HepG2 (cell line): ENCODE data around the gene PRSS22. TPM values are rescaled to one million over a fixed set of nuclear protein-coding genes. Genes with fewer than 3 reads are reported as not detected.

Experiments
- ATAC-seq: fragments of 200-7000 bp; cut with Tn5 transposase; 3 replicates; pipeline ENCODE4 v1.9.1; 2020; ENCODE audit warnings: mild to moderate bottlenecking, moderate library complexity
- BruUV-seq: library from RNA; stranded (reverse); fragments of 400-500 nt; replicated peaks from 2 replicates; lab custom pipeline; 2021; lab: Mats Ljungman, UMichigan
- CTCF ChIA-PET: fragments of 300-600 bp; formaldehyde crosslinking; extraction: SDS; loops from one replicate; lab custom pipeline; 2021; ENCODE audit warnings: low total read pairs, inconsistent platforms, low intra/inter-chr PET ratio; lab: Yijun Ruan, JAX
- POLR2A ChIA-PET: fragments of 350-600 bp; sonication (Branson Sonifier 250); formaldehyde crosslinking; loops from one replicate; lab custom pipeline; 2020; ENCODE audit warnings: antibody characterized with exemption, inconsistent platforms; lab: Yijun Ruan, JAX
- DNase-seq: peaks from one replicate; pipeline ENCODE4 v3.0.0-alpha.2; 2015; ENCODE audit warnings: low spot score
- FAIRE-seq: peaks from 3 replicates; lab custom pipeline; 2011; peaks lifted over from hg19 to GRCh38; lab: Jason Lieb, UNC
- H2AFZ ChIP-seq: one replicate; pipeline ENCODE4 v1.6.1; 2011; ENCODE audit warnings: low read length, inconsistent platforms
- H3K27ac ChIP-seq: fragments of 300-600 bp; 3 replicates; pipeline ENCODE4 v1.8.0; 2011; ENCODE audit warnings: mixed run types, mild to moderate bottlenecking, mixed read lengths, low read length, inconsistent platforms; ENCODE audit not compliant: insufficient read depth; ENCODE audit errors: extremely low read length
- H3K27me3 ChIP-seq, 2 experiments: fragments of 200-600 bp in 1 of 2; 2 replicates in 1 of 2; 3 replicates in 1 of 2; pipeline versions ENCODE4 v1.6.0 to v1.8.0; 2011; ENCODE audit warnings: low read length in 2 of 2, mild to moderate bottlenecking in 2 of 2, moderate library complexity in 2 of 2, inconsistent platforms in 1 of 2; ENCODE audit not compliant: insufficient read depth in 2 of 2, control insufficient read depth in 1 of 2
- H3K36me3 ChIP-seq, 2 experiments: fragments of 200-600 bp in 1 of 2; replicated peaks in 1 of 2; 2 replicates in 1 of 2; 3 replicates in 1 of 2; pipeline versions ENCODE4 v1.5.1 to v1.8.0; 2011; ENCODE audit warnings: low read length in 2 of 2, inconsistent platforms in 1 of 2; ENCODE audit not compliant: insufficient read depth in 2 of 2, control insufficient read depth in 1 of 2
- H3K4me1 ChIP-seq: 2 replicates; pipeline ENCODE4 v1.5.1; 2012; ENCODE audit warnings: low read length, inconsistent platforms; ENCODE audit not compliant: insufficient read depth
- H3K4me2 ChIP-seq: 2 replicates; pipeline ENCODE4 v1.6.0; 2011; ENCODE audit warnings: low read depth, low read length, inconsistent platforms
- H3K4me3 ChIP-seq, 3 experiments: fragments of 200-600 bp in 1 of 3; sonication (generic), shearing (Covaris generic) in 1 of 3; replicated peaks in 1 of 3; 2 replicates each; pipeline ENCODE4 v1.5.1; 2011 to 2016; ENCODE audit warnings: low read length in 3 of 3, inconsistent platforms in 2 of 3, low read depth in 2 of 3, mild to moderate bottlenecking in 2 of 3, control low read depth in 1 of 3, mixed read lengths in 1 of 3; ENCODE audit not compliant: insufficient read depth in 1 of 3
- H3K79me2 ChIP-seq: one replicate; pipeline ENCODE4 v1.6.1; 2011; ENCODE audit warnings: low read length, inconsistent platforms; ENCODE audit not compliant: insufficient read depth
- H3K9ac ChIP-seq: 2 replicates; pipeline ENCODE4 v1.6.0; 2011; ENCODE audit warnings: mild to moderate bottlenecking, low read depth, low read length, inconsistent platforms; ENCODE audit not compliant: insufficient read depth
- H3K9me3 ChIP-seq: 2 replicates; pipeline ENCODE4 v1.5.1; 2012; ENCODE audit warnings: mild to moderate bottlenecking, low read length
- H4K20me1 ChIP-seq: 2 replicates; pipeline ENCODE4 v1.6.0; 2011; ENCODE audit warnings: inconsistent platforms, mild to moderate bottlenecking, low read length, moderate library complexity; ENCODE audit not compliant: insufficient read depth
- FOXA3 ChIP-seq: IDR thresholded peaks from 2 replicates; pipeline ENCODE4 v1.6.1; 2016; ENCODE audit warnings: missing genetic modification reagents, missing compliant biosample characterization
- MBD4 ChIP-seq: IDR thresholded peaks from 2 replicates; pipeline ENCODE4 v1.6.1; 2012; ENCODE audit warnings: low read length, inconsistent platforms, borderline replicate concordance
- MTF2 ChIP-seq: sonication (generic); formaldehyde crosslinking; IDR thresholded peaks from 2 replicates; pipeline ENCODE4 v1.5.0; 2020; ENCODE audit warnings: missing genetic modification reagents, borderline replicate concordance
- STAG1 ChIP-seq: sonication (generic); formaldehyde crosslinking; IDR thresholded peaks from 2 replicates; pipeline ENCODE4 v1.4.0; 2020; ENCODE audit warnings: missing genetic modification reagents
- TCF12 ChIP-seq, 2 experiments: fragments of 450-650 bp in 1 of 2; sonication (generic) in 1 of 2; formaldehyde crosslinking in 1 of 2; IDR thresholded peaks; 2 replicates each; pipeline versions ENCODE4 v1.6.1 to v1.8.0; 2017 to 2022; ENCODE audit warnings: antibody characterized with exemption in 1 of 2, mild to moderate bottlenecking in 1 of 2, missing genetic modification reagents in 1 of 2, moderate library complexity in 1 of 2
- ZNF512 ChIP-seq: sonication (generic); formaldehyde crosslinking; IDR thresholded peaks from 2 replicates; pipeline ENCODE4 v1.4.0; 2020; ENCODE audit warnings: mild to moderate bottlenecking, missing genetic modification reagents
- WGBS: methylation state at CpG from one replicate; pipeline ENCODE4 v1.1.6; 2017; ENCODE audit warnings: low lambda C conversion rate; 5-methylcytosine and 5-hydroxymethylcytosine counted together
- in situ Hi-C: cut with HindIII; loops from 2 replicates; pipeline ENCODE4 v1.10.0; 2017; ENCODE audit warnings: low pct_unique_long_range_greater_than_20kb; ENCODE audit not compliant: extremely low pct_ligation_motif_present
- intact Hi-C: fragments of 100-400 bp; cut with micrococcal nuclease; formaldehyde crosslinking; loops from one replicate; pipeline ENCODE4 v1.10.0; 2022; ENCODE audit not compliant: unreplicated experiment
- polyA plus RNA-seq, 8 experiments: library from polyadenylated mRNA; depleted of rRNA in 3 of 8; stranded (reverse) in 7 of 8; unstranded in 1 of 8; fragments of >200 nt; fragmentation: Illumina TruSeq in 4 of 8; extraction: Trizol in 4 of 8; gene quantifications; 2 replicates each; pipeline versions ENCODE4 v1.2.1 to v1.2.3, GENCODE V29; 2011 to 2016; ENCODE audit warnings: low read depth in 4 of 8, missing spikeins in 1 of 8, mixed read lengths in 1 of 8; ENCODE audit not compliant: insufficient read depth in 1 of 8
- total RNA-seq, 5 experiments: library from RNA; depleted of rRNA; stranded (reverse); fragments of >200 nt; fragmentation: Illumina TruSeq; extraction: Trizol; gene quantifications; 2 replicates each; pipeline ENCODE4 v1.2.3, GENCODE V29; 2016; ENCODE audit warnings: low read depth in 1 of 5

Gene PRSS22
- total and polyA plus RNA-seq, 2 of the 13 experiments (the other 11 are each of a cell fraction or from before 2014, with no cell fraction given), result 0.24 to 0.32 TPM

- DNase-seq, result no peak
- POLR2A ChIA-PET, result no interaction called here
Observed at GRCh38 chr16:2852003-2852730, 5.8 kb downstream of the PRSS22 start.

More at GRCh38 chr16:2852003-2852730, 5.8 kb downstream of the PRSS22 start:
- no peak overlapping the region for H2AFZ ChIP-seq
- TF ChIP-seq MBD4, result no peak
- no peak for TF ChIP-seq FOXA3 (CRISPR knock-in tag)
- TF ChIP-seq MTF2 (CRISPR knock-in tag), result no peak
- TF ChIP-seq ZNF512 (CRISPR knock-in tag), result no peak
- no peak for TF ChIP-seq STAG1
- no peak for TF ChIP-seq TCF12 (IDR thresholded peaks at IDR 0.05)
- no peak for TF ChIP-seq TCF12 (CRISPR knock-in tag; IDR thresholded peaks at IDR 0.05)
- TF ChIP-seq, all 625 proteins: peak for 0
- Histone ChIP-seq H3K9ac (no peak overlapping the region), H3K27ac (no peak overlapping the region), H3K79me2 (no peaks in the 10 kb centered on the region), H3K9me3 (peaks cover 6% of the 10 kb centered on the region; the same call in 1 of the 2 replicates), H3K4me3 (no peak overlapping the region), H3K4me2 (no peak overlapping the region), H3K36me3 (no peaks in the 10 kb centered on the region), H4K20me1 (no peaks in the 10 kb centered on the region), H3K4me1 (no peaks in the 10 kb centered on the region), H3K27me3 (peaks cover 0 to 14% of the 10 kb centered on the region in 2 experiments; a peak in 1 of 5 replicates)
- no TSS peak for BruUV-seq
- ATAC-seq (no peak), FAIRE-seq (no peak)
- WGBS, result 51% methylated on average over 14 of the region's 16 CpGs
- intact Hi-C loops, result no loop called here
- in situ Hi-C loops, result no loop called here
- CTCF ChIA-PET, result interaction anchor here (4.2 kb wide), 1 partner anchor 16 kb away, joined by 30 read pairs; no protein-coding TSS in a partner anchor
